Upper lobe of left lung (tissue), 4 donors: ENCODE results near the gene SVBP.

Experiments used
- CTCF ChIP-seq, 6 experiments: fragments of 450-650 bp in 4 of 6; fragments of 200-600 bp in 2 of 6; sonication (generic) in 2 of 6; IDR thresholded peaks; one replicate each; pipeline ENCODE4 v1.5.1; 2016 to 2019; ENCODE audit warnings: antibody characterized with exemption in 6 of 6
- EP300 ChIP-seq, 4 donors: sonication (generic); formaldehyde crosslinking; IDR thresholded peaks; one replicate each; pipeline ENCODE4 v1.5.1; 2017; ENCODE audit warnings: antibody characterized with exemption in 4 of 4, control low read depth in 2 of 4
- POLR2A ChIP-seq, 4 donors: fragments of 450-650 bp; IDR thresholded peaks; one replicate each; pipeline ENCODE4 v1.5.1; 2016 to 2017; ENCODE audit warnings: antibody characterized with exemption in 4 of 4, mild to moderate bottlenecking in 2 of 4

- TF ChIP-seq CTCF (IDR thresholded peaks at IDR 0.05) (no peak), EP300 (IDR thresholded peaks at IDR 0.05) (no peak), POLR2A (IDR thresholded peaks at IDR 0.05) (no peak)
These were observed 28.0 kb upstream of the SVBP start for GRCh38 chr1:42845193-42845592.
